Gastrocnemius medialis (tissue), 4 donors: ENCODE results near the gene ARMC8.

Experiments
- POLR2A ChIP-seq, 2 donors: fragments of 450-650 bp; IDR thresholded peaks; one replicate each; pipeline ENCODE4 v1.6.1; 2017; ENCODE audit warnings: antibody characterized with exemption in 2 of 2, mild to moderate bottlenecking in 2 of 2, moderate library complexity in 2 of 2
- TF ChIP-seq, protein P1 (sequence below), 5 experiments: fragments of 450-650 bp in 3 of 5; fragments of 200-600 bp in 2 of 5; sonication (generic) in 2 of 5; IDR thresholded peaks in 4 of 5; conservative IDR thresholded peaks in 1 of 5; 1 replicate in 4 of 5; 2 replicates in 1 of 5; pipeline ENCODE4 v1.5.1; 2016 to 2019; ENCODE audit warnings: antibody characterized with exemption in 5 of 5, mild to moderate bottlenecking in 3 of 5, moderate library complexity in 3 of 5

- no peak for TF ChIP-seq POLR2A (IDR thresholded peaks at IDR 0.05)
- TF ChIP-seq, protein P1, sequence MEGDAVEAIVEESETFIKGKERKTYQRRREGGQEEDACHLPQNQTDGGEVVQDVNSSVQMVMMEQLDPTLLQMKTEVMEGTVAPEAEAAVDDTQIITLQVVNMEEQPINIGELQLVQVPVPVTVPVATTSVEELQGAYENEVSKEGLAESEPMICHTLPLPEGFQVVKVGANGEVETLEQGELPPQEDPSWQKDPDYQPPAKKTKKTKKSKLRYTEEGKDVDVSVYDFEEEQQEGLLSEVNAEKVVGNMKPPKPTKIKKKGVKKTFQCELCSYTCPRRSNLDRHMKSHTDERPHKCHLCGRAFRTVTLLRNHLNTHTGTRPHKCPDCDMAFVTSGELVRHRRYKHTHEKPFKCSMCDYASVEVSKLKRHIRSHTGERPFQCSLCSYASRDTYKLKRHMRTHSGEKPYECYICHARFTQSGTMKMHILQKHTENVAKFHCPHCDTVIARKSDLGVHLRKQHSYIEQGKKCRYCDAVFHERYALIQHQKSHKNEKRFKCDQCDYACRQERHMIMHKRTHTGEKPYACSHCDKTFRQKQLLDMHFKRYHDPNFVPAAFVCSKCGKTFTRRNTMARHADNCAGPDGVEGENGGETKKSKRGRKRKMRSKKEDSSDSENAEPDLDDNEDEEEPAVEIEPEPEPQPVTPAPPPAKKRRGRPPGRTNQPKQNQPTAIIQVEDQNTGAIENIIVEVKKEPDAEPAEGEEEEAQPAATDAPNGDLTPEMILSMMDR (IDR thresholded peaks at IDR 0.05 in 4 of 5, conservative IDR thresholded peaks at IDR 0.05 in 1 of 5): no peak
Measured at GRCh38 chr3:138199851-138200250, 12.8 kb downstream of the ARMC8 start.
